ENCODE measurements around the gene CADPS2.

Gene CADPS2

GRCh38 chr7:122384528-122384927 lies 501.7 kb downstream of the CADPS2 start:
- no peak for TF ChIP-seq CTCF (IDR thresholded peaks at IDR 0.05; ENCODE audit: borderline replicate concordance, control extremely low read depth, extremely low read depth, insufficient read depth, missing control alignments)
- in situ Hi-C loops (cut with MboI; ENCODE audit: low sequenced_read_pairs, unreplicated experiment) = no loop called here
- DNase-seq (ENCODE audit: low spot score) = no peak

DNA sequence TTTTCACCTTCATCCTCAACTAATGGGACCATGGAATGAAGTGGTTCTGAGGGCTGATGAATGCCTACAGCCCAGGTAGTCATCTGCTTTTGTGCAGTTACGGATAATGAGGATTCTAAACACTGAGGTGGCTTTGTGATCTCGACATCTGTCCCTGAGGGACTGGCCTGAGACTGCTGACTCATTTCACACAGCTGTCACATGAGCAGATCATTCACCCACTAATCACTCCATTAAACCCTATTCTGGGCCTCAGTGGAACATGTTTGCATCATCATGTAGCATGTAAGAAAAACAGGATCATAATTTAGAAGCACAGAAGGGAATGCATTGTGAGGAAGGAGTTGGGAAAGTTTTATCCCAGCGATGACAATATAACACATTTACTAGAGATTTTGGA lies 502.3 kb downstream of the CADPS2 start:
- in situ Hi-C loops (cut with MboI; ENCODE audit: low sequenced_read_pairs, unreplicated experiment) = no loop called here
- no peak for TF ChIP-seq CTCF (IDR thresholded peaks at IDR 0.05; ENCODE audit: borderline replicate concordance, control extremely low read depth, extremely low read depth, insufficient read depth, missing control alignments)

GRCh38 chr7:122380992-122381391 lies 505.3 kb downstream of the CADPS2 start:
- no peak for TF ChIP-seq CTCF (IDR thresholded peaks at IDR 0.05; ENCODE audit: borderline replicate concordance, control extremely low read depth, extremely low read depth, insufficient read depth, missing control alignments)
- DNase-seq (ENCODE audit: low spot score) = no peak
- in situ Hi-C loops (cut with MboI; ENCODE audit: low sequenced_read_pairs, unreplicated experiment) = no loop called here

More for the DNA sequence above, 502.3 kb downstream of the CADPS2 start:
- DNase-seq (ENCODE audit: low spot score) = no peak

GRCh38 chr7:122379491-122379890 lies 506.8 kb downstream of the CADPS2 start:
- in situ Hi-C loops (cut with MboI; ENCODE audit: low sequenced_read_pairs, unreplicated experiment) = no loop called here
- TF ChIP-seq CTCF (IDR thresholded peaks at IDR 0.05; ENCODE audit: borderline replicate concordance, control extremely low read depth, extremely low read depth, insufficient read depth, missing control alignments) = no peak
- DNase-seq (ENCODE audit: low spot score) = no peak

- DNase-seq (ENCODE audit: low spot score) = no peak
- TF ChIP-seq CTCF (IDR thresholded peaks at IDR 0.05; ENCODE audit: borderline replicate concordance, control extremely low read depth, extremely low read depth, insufficient read depth, missing control alignments) = no peak
- in situ Hi-C loops (cut with MboI; ENCODE audit: low sequenced_read_pairs, unreplicated experiment) = no loop called here
These were observed 516.5 kb downstream of the CADPS2 start for GRCh38 chr7:122369756-122370155.

GRCh38 chr7:122364761-122365280 lies 521.4 kb downstream of the CADPS2 start:
- in situ Hi-C loops (cut with MboI; ENCODE audit: low sequenced_read_pairs, unreplicated experiment) = no loop called here
- TF ChIP-seq CTCF (IDR thresholded peaks at IDR 0.05; ENCODE audit: borderline replicate concordance, control extremely low read depth, extremely low read depth, insufficient read depth, missing control alignments) = no peak
- no peak for DNase-seq (ENCODE audit: low spot score)

DNA sequence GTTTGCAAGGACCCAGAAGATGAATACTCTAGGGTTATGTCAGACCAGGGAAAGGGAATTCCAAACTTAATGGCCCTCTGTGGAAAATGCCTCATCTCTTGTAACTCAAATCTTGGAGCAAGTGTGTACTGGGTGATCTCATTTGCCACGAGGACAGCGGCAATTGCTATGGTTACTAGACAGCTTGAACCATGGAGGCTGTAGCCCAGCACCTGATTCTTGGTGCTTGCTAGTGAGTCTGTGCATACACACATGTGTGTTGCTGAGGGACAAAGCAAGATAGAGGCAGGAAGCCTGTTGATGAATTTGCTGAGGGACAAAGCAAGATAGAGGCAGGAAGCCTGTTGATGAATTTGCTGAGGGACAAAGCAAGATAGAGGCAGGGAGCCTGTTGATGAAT lies 523.1 kb downstream of the CADPS2 start:
- in situ Hi-C loops (cut with MboI; ENCODE audit: low sequenced_read_pairs, unreplicated experiment) = no loop called here
- DNase-seq (ENCODE audit: low spot score) = no peak
- TF ChIP-seq CTCF (IDR thresholded peaks at IDR 0.05; ENCODE audit: borderline replicate concordance, control extremely low read depth, extremely low read depth, insufficient read depth, missing control alignments) = no peak
